K562 (cell line): Measurements from ENCODE around the gene FAM78B. TPM values are rescaled to one million over a fixed set of nuclear protein-coding genes. Genes with fewer than 3 reads are reported as not detected.

ENCODE experiments used
- ATAC-seq: fragments of 200-7000 bp; cut with Tn5 transposase; 3 replicates; pipeline ENCODE4 v1.9.1; 2020; ENCODE audit warnings: moderate library complexity
- BruUV-seq: library from RNA; stranded (reverse); fragments of 400-500 nt; replicated peaks from 2 replicates; lab custom pipeline; 2021; lab: Mats Ljungman, UMichigan
- CTCF ChIA-PET: fragments of 300-600 bp; formaldehyde crosslinking; extraction: SDS; loops from one replicate; lab custom pipeline; 2021; ENCODE audit warnings: low intra/inter-chr PET ratio; lab: Yijun Ruan, JAX
- POLR2A ChIA-PET: fragments of 300-600, 350-650 bp; sonication (Branson Sonifier 250); formaldehyde crosslinking; extraction: SDS; loops from one replicate; lab custom pipeline; 2021; ENCODE audit warnings: antibody characterized with exemption, inconsistent platforms; lab: Yijun Ruan, JAX
- DNase-seq, 4 experiments: peaks; one replicate each; pipeline versions ENCODE4 v3.0.0 to v3.0.0-alpha.2; 2011 to 2018; ENCODE audit warnings: low spot score in 3 of 4, mixed read lengths in 3 of 4; ENCODE audit errors: extremely low read depth in 1 of 4
- FAIRE-seq: peaks from 2 replicates; lab custom pipeline; 2011; peaks lifted over from hg19 to GRCh38; lab: Jason Lieb, UNC
- H2AFZ ChIP-seq: 2 replicates; pipeline ENCODE4 v1.6.0; 2011; ENCODE audit warnings: low read depth, low read length, control low read depth, inconsistent platforms
- H3K27ac ChIP-seq: fragments of 200-600 bp; 3 replicates; pipeline ENCODE4 v1.8.0; 2011; ENCODE audit warnings: low read depth, mild to moderate bottlenecking, control low read depth, inconsistent platforms, low read length, moderate library complexity, mixed read lengths; ENCODE audit errors: extremely low read depth
- H3K27me3 ChIP-seq, 2 experiments: fragments of 300-600 bp in 1 of 2; 2 replicates in 1 of 2; 3 replicates in 1 of 2; pipeline versions ENCODE4 v1.6.0 to v1.8.0; 2011; ENCODE audit warnings: inconsistent platforms in 2 of 2, low read length in 2 of 2, mild to moderate bottlenecking in 1 of 2, mixed read lengths in 1 of 2, moderate library complexity in 1 of 2; ENCODE audit not compliant: control insufficient read depth in 2 of 2, insufficient read depth in 2 of 2
- H3K36me3 ChIP-seq: fragments of 300-600 bp; 3 replicates; pipeline ENCODE4 v1.8.0; 2011; ENCODE audit warnings: mild to moderate bottlenecking, low read length, inconsistent platforms; ENCODE audit not compliant: control insufficient read depth, insufficient read depth
- H3K4me1 ChIP-seq, 2 experiments: fragments of 200-600 bp in 1 of 2; replicated peaks in 1 of 2; 2 replicates in 1 of 2; 3 replicates in 1 of 2; pipeline versions ENCODE4 v1.5.1 to v1.8.0; 2011; ENCODE audit warnings: inconsistent platforms in 2 of 2, low read length in 2 of 2, mild to moderate bottlenecking in 1 of 2, mixed read lengths in 1 of 2, moderate library complexity in 1 of 2; ENCODE audit not compliant: control insufficient read depth in 2 of 2, insufficient read depth in 2 of 2
- H3K4me2 ChIP-seq: 2 replicates; pipeline ENCODE4 v1.6.1; 2011; ENCODE audit warnings: low read length, control low read depth, inconsistent platforms, mixed read lengths; ENCODE audit not compliant: insufficient read depth
- H3K4me3 ChIP-seq: fragments of 200-600 bp; sonication (generic), shearing (Covaris generic); 2 replicates; pipeline ENCODE4 v1.5.1; 2016; ENCODE audit warnings: control low read depth, inconsistent platforms
- H3K79me2 ChIP-seq: fragments of 200-600 bp; 3 replicates; pipeline ENCODE4 v1.8.0; 2011; ENCODE audit warnings: low read length, inconsistent platforms; ENCODE audit not compliant: control insufficient read depth, insufficient read depth
- H3K9ac ChIP-seq, 2 experiments: 2 replicates each; pipeline versions ENCODE4 v1.6.0 to v1.6.1; 2011; ENCODE audit warnings: low read depth in 2 of 2, low read length in 2 of 2, control low read depth in 1 of 2, inconsistent platforms in 1 of 2, mild to moderate bottlenecking in 1 of 2, mixed read lengths in 1 of 2; ENCODE audit not compliant: insufficient read depth in 1 of 2
- H3K9me1 ChIP-seq: one replicate; pipeline ENCODE4 v1.6.0; 2011; ENCODE audit warnings: inconsistent platforms, mild to moderate bottlenecking, low read length, moderate library complexity; ENCODE audit not compliant: control insufficient read depth, insufficient read depth
- H3K9me3 ChIP-seq: replicated peaks from 2 replicates; pipeline ENCODE4 v1.5.1; 2011; ENCODE audit warnings: low read depth, low read length, inconsistent platforms; ENCODE audit not compliant: control insufficient read depth, insufficient read depth
- H4K20me1 ChIP-seq: replicated peaks from 2 replicates; pipeline ENCODE4 v1.6.1; 2011; ENCODE audit warnings: low read length, inconsistent platforms, mixed read lengths; ENCODE audit not compliant: control insufficient read depth, insufficient read depth
- CC2D1A ChIP-seq: fragments of 450-650 bp; IDR thresholded peaks from 2 replicates; pipeline ENCODE4 v1.6.1; 2017; ENCODE audit warnings: mild to moderate bottlenecking
- CTCF ChIP-seq, 3 experiments: IDR thresholded peaks in 2 of 3; conservative IDR thresholded peaks in 1 of 3; 2 replicates each; pipeline ENCODE4 v1.5.1; 2011 to 2012; ENCODE audit warnings: low read length in 3 of 3, mild to moderate bottlenecking in 3 of 3, control low read depth in 2 of 3, improper control_type of control experiment in 1 of 3, inconsistent platforms in 1 of 3, low read depth in 1 of 3, mixed read lengths in 1 of 3, moderate library complexity in 1 of 3; ENCODE audit not compliant: insufficient read depth in 2 of 3
- HDAC6 ChIP-seq: IDR thresholded peaks from 2 replicates; pipeline ENCODE4 v1.6.1; 2012; ENCODE audit warnings: low read depth, mild to moderate bottlenecking, control low read depth, inconsistent platforms, low read length, moderate library complexity
- MIER1 ChIP-seq: fragments of 450-650 bp; IDR thresholded peaks from 2 replicates; pipeline ENCODE4 v1.6.1; 2016; ENCODE audit warnings: antibody characterized with exemption, mild to moderate bottlenecking, low read depth
- SMC3 ChIP-seq: conservative IDR thresholded peaks from 2 replicates; pipeline ENCODE4 v1.6.1; 2011; ENCODE audit warnings: low read depth, low read length, improper control_type of control experiment; ENCODE audit not compliant: insufficient read depth
- ZBTB7A ChIP-seq: IDR thresholded peaks from 2 replicates; pipeline ENCODE4 v1.6.1; 2011; ENCODE audit warnings: low read depth, mild to moderate bottlenecking, low read length, moderate library complexity, borderline replicate concordance; ENCODE audit not compliant: control insufficient read depth
- WGBS: fragments of 100-300 bp; shearing (Covaris generic); methylation state at CpG from one replicate; pipeline ENCODE4 v1.1.6; 2016; ENCODE audit warnings: low coverage, mixed read lengths; ENCODE audit not compliant: insufficient coverage; ENCODE audit errors: missing lambda C conversion rate; 5-methylcytosine and 5-hydroxymethylcytosine counted together
- in situ Hi-C: fragments of 300-500 bp; cut with MboI; formaldehyde crosslinking; loops from 4 replicates; pipeline ENCODE4 v1.15.0; 2018; ENCODE audit warnings: inconsistent platforms, mixed read lengths
- intact Hi-C: fragments of 100-400 bp; cut with micrococcal nuclease; formaldehyde crosslinking; loops from 2 replicates; pipeline ENCODE4 v1.14.2; 2022
- polyA plus RNA-seq, 8 experiments: library from polyadenylated mRNA; depleted of rRNA in 4 of 8; stranded (reverse) in 5 of 8; unstranded in 3 of 8; fragments of >200 nt; fragmentation: Nextera tagmentation in 2 of 8; fragmentation: Illumina TruSeq in 1 of 8; extraction: Ambion mirVana in 2 of 8; extraction: Trizol in 1 of 8; gene quantifications; 2 replicates each; pipeline versions ENCODE4 v1.2.1 to v1.2.3, GENCODE V29; 2011 to 2014; ENCODE audit warnings: inconsistent platforms in 1 of 8, missing spikeins in 1 of 8
- total RNA-seq, 7 experiments: library from RNA; depleted of rRNA in 6 of 7; stranded (reverse); fragments of >200 nt in 6 of 7; fragmentation: Illumina TruSeq in 2 of 7; extraction: Trizol in 2 of 7; gene quantifications; 2 replicates each; pipeline versions ENCODE4 v1.2.1 to v1.2.3, GENCODE V29; 2011 to 2021; ENCODE audit warnings: low replicate concordance in 1 of 7
- TF ChIP-seq, protein P1 (sequence below): conservative IDR thresholded peaks from 2 replicates; pipeline ENCODE4 v1.6.1; 2011; ENCODE audit warnings: low read depth, mild to moderate bottlenecking, low read length; ENCODE audit not compliant: control insufficient read depth
- TF ChIP-seq, protein P2 (sequence below): IDR thresholded peaks from 2 replicates; pipeline ENCODE4 v1.6.1; 2011; ENCODE audit warnings: borderline replicate concordance, low read depth, mild to moderate bottlenecking, moderate library complexity, low read length; ENCODE audit not compliant: insufficient read depth, poor library complexity, severe bottlenecking

Gene FAM78B
- total and polyA plus RNA-seq, 9 of the 15 experiments (the other 6 are each of a cell fraction or from before 2014, with no cell fraction given), result 0.04 to 0.43 (median 0.29) TPM; not detected in 1

- Histone ChIP-seq H3K9ac (no peak overlapping the region), H3K27ac (no peak overlapping the region), H4K20me1 (no peaks in the 10 kb centered on the region), H3K9me3 (no peaks in the 10 kb centered on the region), H2AFZ (no peak overlapping the region), H3K27me3 (peaks cover 24 to 28% of the 10 kb centered on the region in 2 experiments), H3K79me2 (no peaks in the 10 kb centered on the region), H3K9me1 (no peaks in the 10 kb centered on the region), H3K4me2 (no peak overlapping the region), H3K36me3 (no peaks in the 10 kb centered on the region), H3K4me3 (no peak overlapping the region), H3K4me1 (peaks cover 7 to 21% of the 10 kb centered on the region in 2 experiments; a peak in 4 of 5 replicates)
- in situ Hi-C loops, result no loop called here
- FAIRE-seq, result no peak
- WGBS, result 18% methylated on average over 56 of the region's 56 CpGs
- ATAC-seq, result peak; percentile 69
- intact Hi-C loops, result loop anchor here (5.0 to 10.0 kb wide), 2 partner anchors 238 to 310 kb away; no protein-coding TSS in a partner anchor
- no TSS peak for BruUV-seq
- peak; percentile 47 to 64 (median 60) for DNase-seq
- ChIA-PET POLR2A (interaction anchor here (0.6 kb wide), 1 partner anchor 545 kb away, joined by 4 read pairs; no protein-coding TSS in a partner anchor), CTCF (no interaction called here)
- TF ChIP-seq CTCF (IDR thresholded peaks at IDR 0.05 in 2 of 3, conservative IDR thresholded peaks at IDR 0.05 in 1 of 3; ENCODE audit: insufficient read depth in 2 of 3, low read depth in 1 of 3, low read length in 3 of 3) (peak; percentile 49 to 70 (median 56)), SMC3 (0 out of 2 replicates have a peak, but pooled peaks have one; percentile 15), ZBTB7A (0 out of 2 replicates have a peak, but pooled peaks have one; percentile 25), CC2D1A (no peak), HDAC6 (peak; percentile 48), MIER1 (0 out of 2 replicates have a peak, but pooled peaks have one; percentile 54)
- TF ChIP-seq, protein P1, sequence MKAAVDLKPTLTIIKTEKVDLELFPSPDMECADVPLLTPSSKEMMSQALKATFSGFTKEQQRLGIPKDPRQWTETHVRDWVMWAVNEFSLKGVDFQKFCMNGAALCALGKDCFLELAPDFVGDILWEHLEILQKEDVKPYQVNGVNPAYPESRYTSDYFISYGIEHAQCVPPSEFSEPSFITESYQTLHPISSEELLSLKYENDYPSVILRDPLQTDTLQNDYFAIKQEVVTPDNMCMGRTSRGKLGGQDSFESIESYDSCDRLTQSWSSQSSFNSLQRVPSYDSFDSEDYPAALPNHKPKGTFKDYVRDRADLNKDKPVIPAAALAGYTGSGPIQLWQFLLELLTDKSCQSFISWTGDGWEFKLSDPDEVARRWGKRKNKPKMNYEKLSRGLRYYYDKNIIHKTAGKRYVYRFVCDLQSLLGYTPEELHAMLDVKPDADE, result no peak
- TF ChIP-seq, protein P2, sequence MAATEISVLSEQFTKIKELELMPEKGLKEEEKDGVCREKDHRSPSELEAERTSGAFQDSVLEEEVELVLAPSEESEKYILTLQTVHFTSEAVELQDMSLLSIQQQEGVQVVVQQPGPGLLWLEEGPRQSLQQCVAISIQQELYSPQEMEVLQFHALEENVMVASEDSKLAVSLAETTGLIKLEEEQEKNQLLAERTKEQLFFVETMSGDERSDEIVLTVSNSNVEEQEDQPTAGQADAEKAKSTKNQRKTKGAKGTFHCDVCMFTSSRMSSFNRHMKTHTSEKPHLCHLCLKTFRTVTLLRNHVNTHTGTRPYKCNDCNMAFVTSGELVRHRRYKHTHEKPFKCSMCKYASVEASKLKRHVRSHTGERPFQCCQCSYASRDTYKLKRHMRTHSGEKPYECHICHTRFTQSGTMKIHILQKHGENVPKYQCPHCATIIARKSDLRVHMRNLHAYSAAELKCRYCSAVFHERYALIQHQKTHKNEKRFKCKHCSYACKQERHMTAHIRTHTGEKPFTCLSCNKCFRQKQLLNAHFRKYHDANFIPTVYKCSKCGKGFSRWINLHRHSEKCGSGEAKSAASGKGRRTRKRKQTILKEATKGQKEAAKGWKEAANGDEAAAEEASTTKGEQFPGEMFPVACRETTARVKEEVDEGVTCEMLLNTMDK, result peak; percentile 93
Measured at GRCh38 chr1:166164995-166165660, 1.7 kb downstream of the FAM78B start.
